ENCODE data around the gene THSD7B.
"Not testable (repeated sequence)": the region's sequence is repeated elsewhere in the genome, so short reads cannot be mapped to it uniquely, and the experiment has no call there.

Gene THSD7B

GRCh38 chr2:137051778-137052398, 286.5 kb downstream of the THSD7B start:
- no peak for FAIRE-seq

DNA sequence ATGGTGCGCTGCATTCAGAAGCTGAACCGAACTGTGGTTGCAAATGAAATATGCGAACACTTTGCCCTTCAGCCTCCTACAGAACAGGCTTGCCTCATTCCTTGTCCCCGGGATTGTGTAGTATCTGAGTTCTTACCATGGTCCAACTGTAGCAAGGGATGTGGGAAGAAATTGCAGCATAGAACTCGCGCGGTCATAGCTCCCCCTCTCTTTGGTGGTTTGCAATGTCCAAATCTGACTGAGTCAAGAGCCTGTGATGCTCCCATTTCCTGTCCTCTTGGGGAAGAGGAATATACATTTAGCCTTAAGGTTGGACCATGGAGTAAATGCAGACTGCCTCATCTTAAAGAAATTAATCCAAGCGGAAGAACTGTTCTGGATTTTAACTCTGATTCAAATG, 291.4 kb downstream of the THSD7B start:
- FAIRE-seq = no peak

DNA sequence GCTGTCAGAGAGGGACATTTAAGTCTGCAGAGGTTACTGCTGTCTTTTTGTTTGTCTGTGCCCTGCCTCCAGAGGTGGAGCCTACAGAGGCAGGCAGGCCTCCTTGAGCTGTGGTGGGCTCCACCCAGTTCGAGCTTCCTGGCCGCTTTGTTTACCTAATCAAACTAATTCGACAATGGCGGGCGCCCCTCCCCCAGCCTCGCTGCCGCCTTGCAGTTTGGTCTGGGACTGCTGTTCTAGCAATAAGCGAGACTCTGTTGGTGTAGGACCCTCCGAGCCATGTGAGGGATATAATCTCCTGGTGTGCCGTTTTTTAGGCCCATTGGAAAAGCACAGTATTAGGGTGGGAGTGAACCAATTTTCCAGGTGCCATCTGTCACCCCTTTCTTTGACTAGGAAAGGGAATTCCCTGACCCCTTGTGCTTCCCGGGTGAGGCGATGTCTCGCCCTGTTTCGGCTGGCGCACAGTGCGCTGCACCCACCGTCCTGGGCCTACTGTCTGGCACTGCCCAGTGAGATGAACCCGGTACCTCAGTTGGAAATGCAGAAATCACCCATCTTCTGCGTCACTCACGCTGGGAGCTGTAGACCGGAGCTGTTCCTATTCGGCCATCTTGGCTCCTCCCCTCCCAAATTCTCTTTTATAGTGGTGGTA, 310.9 kb downstream of the THSD7B start:
- not testable (repeated sequence) for FAIRE-seq

GRCh38 chr2:137091704-137092103, 326.4 kb downstream of the THSD7B start:
- FAIRE-seq = no peak

- no peak for FAIRE-seq
Observed at GRCh38 chr2:137093116-137093515, 327.8 kb downstream of the THSD7B start.

GRCh38 chr2:137096187-137096586, 330.8 kb downstream of the THSD7B start:
- no peak for FAIRE-seq

GRCh38 chr2:137096693-137097092, 331.3 kb downstream of the THSD7B start:
- no peak for FAIRE-seq

DNA sequence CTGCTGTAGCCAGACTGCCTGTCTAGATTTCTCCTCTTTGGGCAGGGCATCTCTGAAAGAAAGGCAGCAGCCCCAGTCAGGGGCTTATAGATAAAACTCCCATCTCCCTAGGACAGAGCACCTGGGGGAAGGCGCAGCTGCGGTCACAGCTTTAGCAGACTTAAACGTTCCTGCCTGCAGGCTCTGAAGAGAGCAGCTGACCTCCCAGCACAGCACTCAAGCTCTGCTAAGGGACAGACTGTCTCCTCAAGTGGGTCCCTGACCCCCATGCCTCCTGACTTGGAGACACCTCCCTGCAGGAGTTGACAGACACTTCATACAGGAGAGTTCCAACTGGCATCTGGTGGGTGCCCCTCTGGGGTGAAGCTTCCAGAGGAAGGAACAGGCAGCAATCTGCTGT, 336.5 kb downstream of the THSD7B start:
- not testable (repeated sequence) for FAIRE-seq

- FAIRE-seq = no peak
Observed at GRCh38 chr2:137107904-137108303, 342.6 kb downstream of the THSD7B start.

GRCh38 chr2:137111896-137112295, 346.6 kb downstream of the THSD7B start:
- no peak for FAIRE-seq

DNA sequence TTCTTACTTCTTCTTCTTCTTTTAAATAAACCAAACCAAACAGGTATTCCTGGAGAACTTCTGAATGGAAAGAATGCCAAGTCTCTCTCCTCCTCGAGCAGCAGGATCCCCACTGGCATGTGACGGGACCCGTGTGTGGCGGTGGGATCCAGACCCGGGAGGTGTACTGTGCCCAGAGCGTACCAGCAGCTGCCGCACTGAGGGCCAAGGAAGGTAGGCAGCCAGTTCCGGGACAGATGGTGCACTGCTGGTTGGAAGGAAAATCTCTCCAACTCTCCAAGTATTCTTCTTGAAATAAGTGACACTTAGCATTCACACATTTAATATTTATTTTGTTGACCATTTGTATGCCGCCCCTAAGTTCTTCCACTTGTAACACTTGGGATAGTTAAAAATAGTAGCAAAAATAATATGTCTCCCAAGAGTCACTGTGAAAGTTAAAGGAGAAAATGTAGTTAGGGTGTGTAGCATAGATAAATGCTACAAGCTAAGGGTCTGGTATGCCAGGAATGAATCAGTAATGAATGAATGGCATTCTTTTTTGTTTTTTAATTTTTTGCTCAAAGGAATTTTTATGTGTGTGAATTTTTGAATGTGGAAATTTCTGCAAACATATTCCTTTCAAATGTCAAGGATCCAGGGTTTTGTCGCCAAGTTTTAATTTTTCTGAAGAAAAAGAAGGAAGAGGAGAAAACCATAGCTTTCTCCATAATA, 349.9 kb downstream of the THSD7B start:
- FAIRE-seq = no peak

- FAIRE-seq = no peak
Observed at GRCh38 chr2:137115795-137116089, 350.4 kb downstream of the THSD7B start.

DNA sequence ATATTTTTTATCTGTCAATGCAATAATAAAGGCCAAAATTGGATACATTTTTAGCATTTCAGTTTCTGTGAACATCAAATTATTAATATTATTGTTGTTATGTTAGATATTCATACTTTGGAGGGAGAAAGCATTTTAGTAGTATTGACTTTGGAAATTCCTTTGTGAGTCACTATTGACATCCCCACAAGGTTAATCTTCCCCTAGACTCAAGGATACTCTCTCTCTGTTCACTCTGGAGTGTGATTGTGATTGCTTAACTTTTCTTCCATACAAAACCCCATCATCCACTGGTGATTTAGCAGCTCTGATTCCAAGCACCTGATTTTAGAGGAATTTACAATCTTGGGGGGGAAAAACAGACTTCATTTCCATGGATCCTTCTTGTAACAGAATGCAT, 352.0 kb downstream of the THSD7B start:
- no peak for FAIRE-seq

DNA sequence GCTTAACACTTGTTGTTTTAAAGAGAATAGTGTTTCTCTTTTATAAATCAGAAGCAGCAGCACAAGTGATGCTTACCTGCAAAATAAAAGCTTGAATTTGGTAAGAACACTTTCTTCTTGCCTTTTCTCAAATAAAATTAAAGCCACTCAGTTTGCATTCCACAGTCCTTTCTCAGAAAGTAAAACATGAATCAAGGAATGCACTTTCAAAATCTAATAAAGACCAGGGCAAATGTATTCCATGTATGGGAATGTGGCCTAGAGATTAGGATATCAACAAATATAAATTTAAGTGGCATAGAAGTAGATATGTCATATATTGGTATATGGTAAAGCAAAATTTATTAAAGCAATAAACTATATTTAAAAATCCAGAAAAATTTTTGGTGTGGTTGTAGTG, 352.8 kb downstream of the THSD7B start:
- FAIRE-seq = no peak

- no peak for FAIRE-seq
Observed at GRCh38 chr2:137123226-137123625, 357.9 kb downstream of the THSD7B start.

GRCh38 chr2:137133225-137133624, 367.9 kb downstream of the THSD7B start:
- FAIRE-seq = no peak

- no peak for FAIRE-seq
Observed at GRCh38 chr2:137138263-137138662, 372.9 kb downstream of the THSD7B start.

- FAIRE-seq = no peak
Observed at GRCh38 chr2:137151731-137152130, 386.4 kb downstream of the THSD7B start.

DNA sequence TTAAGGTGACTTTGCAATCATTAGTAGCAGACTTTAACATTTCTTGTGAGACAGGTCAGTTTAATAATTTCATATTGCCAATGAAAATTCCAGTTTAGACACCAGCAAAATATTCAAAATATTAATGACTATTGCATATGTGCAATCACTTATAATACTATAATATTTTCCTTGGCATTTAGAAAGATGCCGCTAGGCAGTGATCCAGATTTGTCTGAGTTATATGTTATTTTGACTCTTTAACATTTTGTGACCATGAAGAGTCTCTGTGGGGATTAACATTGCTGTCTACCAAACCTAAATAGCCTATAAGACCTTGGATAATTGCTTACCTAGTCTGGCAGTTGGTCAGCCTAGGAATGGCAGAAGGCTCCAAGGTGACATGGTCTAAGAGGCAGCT, 389.6 kb downstream of the THSD7B start:
- no peak for FAIRE-seq

DNA sequence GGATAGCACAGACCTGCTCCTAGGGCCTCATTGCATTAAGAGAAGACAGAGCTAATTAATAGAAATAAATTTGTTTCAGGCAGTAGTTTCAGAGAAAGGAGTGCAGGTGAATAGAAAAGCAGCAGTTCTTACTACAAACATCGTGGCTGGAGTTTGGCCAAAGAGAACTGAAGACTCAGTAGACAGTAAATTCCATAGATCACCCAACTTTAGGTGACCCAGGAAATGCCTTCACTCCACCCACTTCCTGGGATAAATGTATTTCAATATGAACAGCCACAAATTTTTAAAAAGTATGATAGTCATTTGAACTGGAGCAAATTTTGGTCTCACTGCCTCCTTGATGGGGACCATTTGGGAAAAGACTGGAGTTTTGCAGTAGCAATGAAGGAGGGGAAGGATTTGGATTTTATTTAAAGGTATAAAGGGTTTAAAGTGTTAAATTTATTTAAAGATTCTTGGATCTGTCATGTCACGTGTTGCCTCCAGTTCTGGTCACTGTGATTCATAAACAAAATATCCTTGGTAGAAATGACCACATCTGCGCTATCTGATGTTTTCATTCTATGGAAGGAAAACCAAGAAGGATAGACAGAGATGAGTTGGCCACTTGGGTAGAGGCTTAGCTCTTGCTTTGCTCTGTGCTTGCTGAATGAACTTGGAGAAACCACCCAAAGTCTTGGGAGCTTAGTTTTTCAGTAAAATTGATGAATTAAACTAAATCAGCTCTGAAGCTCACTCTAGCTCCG, 390.2 kb downstream of the THSD7B start:
- no peak for FAIRE-seq

DNA sequence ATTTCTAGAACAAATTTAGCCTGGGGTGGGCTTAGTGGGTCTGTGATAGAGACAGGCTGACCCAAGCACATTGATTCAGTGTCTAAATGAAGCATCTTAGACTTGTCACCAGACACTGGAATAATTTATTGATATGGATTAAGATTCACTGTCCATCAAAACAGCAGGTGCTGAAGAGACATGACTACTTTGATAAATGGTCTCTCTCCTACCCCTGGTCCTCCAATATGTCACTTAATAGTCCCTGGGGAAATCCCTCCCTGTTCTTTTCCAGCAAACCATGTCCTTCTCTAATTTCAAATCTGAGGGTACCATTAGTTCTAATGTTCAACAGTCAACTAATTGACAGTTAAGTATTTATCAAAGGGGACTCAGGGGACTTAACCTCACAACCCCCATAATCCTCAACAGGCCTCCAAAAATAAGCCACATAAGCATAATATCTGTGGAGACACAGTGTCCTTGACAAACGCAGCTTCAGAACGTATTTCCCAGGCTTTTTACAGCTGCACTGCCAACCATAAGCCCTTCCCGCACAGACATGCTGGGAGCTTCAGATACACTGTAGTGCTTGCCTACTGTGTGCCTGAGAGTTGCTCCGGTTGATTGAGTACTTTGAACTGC, 391.0 kb downstream of the THSD7B start:
- FAIRE-seq = no peak

GRCh38 chr2:137157851-137158250, 392.5 kb downstream of the THSD7B start:
- no peak for FAIRE-seq

GRCh38 chr2:137161250-137161649, 395.9 kb downstream of the THSD7B start:
- no peak for FAIRE-seq
